HEK293 (cell line): ENCODE measurements around the gene BAG5.

ENCODE experiments used
- BCL11A ChIP-seq: fragments of 450-650 bp; formaldehyde crosslinking; IDR thresholded peaks from 2 replicates; pipeline ENCODE4 v1.5.1; 2016; ENCODE audit warnings: low read depth, missing biosample characterization, missing genetic modification characterization
- EGR2 ChIP-seq: fragments of 450-650 bp; formaldehyde crosslinking; IDR thresholded peaks from 2 replicates; pipeline ENCODE4 v1.5.1; 2016; ENCODE audit warnings: low read depth, missing biosample characterization, missing genetic modification characterization
- HOXC10 ChIP-seq: sonication (generic); formaldehyde crosslinking; IDR thresholded peaks from 2 replicates; pipeline ENCODE4 v1.8.1; 2023; ENCODE audit warnings: mild to moderate bottlenecking, missing genetic modification reagents
- KLF1 ChIP-seq: fragments of 450-650 bp; formaldehyde crosslinking; IDR thresholded peaks from 2 replicates; pipeline ENCODE4 v1.5.1; 2016; ENCODE audit warnings: missing biosample characterization, missing genetic modification characterization
- PRDM1 ChIP-seq: fragments of 450-650 bp; formaldehyde crosslinking; IDR thresholded peaks from 2 replicates; pipeline ENCODE4; 2016; ENCODE audit warnings: missing biosample characterization, missing genetic modification characterization
- SCRT2 ChIP-seq: fragments of 450-650 bp; formaldehyde crosslinking; IDR thresholded peaks from 2 replicates; pipeline ENCODE4 v1.5.1; 2016; ENCODE audit warnings: missing biosample characterization, missing genetic modification characterization
- SETDB1 ChIP-seq: IDR thresholded peaks from one replicate; pipeline ENCODE4 v1.6.1; 2017; ENCODE audit warnings: mild to moderate bottlenecking, low read length, moderate library complexity, mixed read lengths; ENCODE audit not compliant: insufficient read length
- WT1 ChIP-seq: fragments of 450-650 bp; formaldehyde crosslinking; IDR thresholded peaks from 2 replicates; pipeline ENCODE4 v1.5.1; 2016; ENCODE audit warnings: missing biosample characterization, missing genetic modification characterization
- ZBTB20 ChIP-seq: fragments of 450-650 bp; formaldehyde crosslinking; IDR thresholded peaks from 2 replicates; pipeline ENCODE4 v1.5.1; 2016; ENCODE audit warnings: missing biosample characterization, missing genetic modification characterization
- ZBTB48 ChIP-seq: fragments of 450-650 bp; formaldehyde crosslinking; IDR thresholded peaks from 2 replicates; pipeline ENCODE4 v1.5.1; 2016; ENCODE audit warnings: missing biosample characterization, missing genetic modification characterization
- ZFHX2 ChIP-seq: fragments of 450-650 bp; formaldehyde crosslinking; conservative IDR thresholded peaks from 2 replicates; pipeline ENCODE4 v1.5.1; 2016; ENCODE audit warnings: missing biosample characterization, missing genetic modification characterization
- ZNF112 ChIP-seq: fragments of 450-650 bp; formaldehyde crosslinking; IDR thresholded peaks from 2 replicates; pipeline ENCODE4 v1.5.0; 2017; ENCODE audit warnings: missing biosample characterization, missing genetic modification characterization
- ZNF146 ChIP-seq: fragments of 450-650 bp; formaldehyde crosslinking; IDR thresholded peaks from 2 replicates; pipeline ENCODE4 v1.5.1; 2016; ENCODE audit warnings: missing biosample characterization, missing genetic modification characterization
- ZNF211 ChIP-seq: fragments of 450-650 bp; formaldehyde crosslinking; IDR thresholded peaks from 2 replicates; pipeline ENCODE4 v1.5.1; 2016; ENCODE audit warnings: low read depth, missing biosample characterization, missing genetic modification characterization
- ZNF24 ChIP-seq: fragments of 450-650 bp; formaldehyde crosslinking; IDR thresholded peaks from 2 replicates; pipeline ENCODE4 v1.5.1; 2016; ENCODE audit warnings: missing biosample characterization, missing genetic modification characterization
- ZNF521 ChIP-seq: fragments of 450-650 bp; formaldehyde crosslinking; IDR thresholded peaks from 2 replicates; pipeline ENCODE4 v1.5.1; 2017; ENCODE audit warnings: missing biosample characterization, mild to moderate bottlenecking, missing genetic modification characterization
- ZNF549 ChIP-seq: fragments of 450-650 bp; IDR thresholded peaks from 2 replicates; pipeline ENCODE4 v1.5.1; 2018; ENCODE audit warnings: missing biosample characterization, missing genetic modification characterization, mild to moderate bottlenecking, inconsistent platforms, moderate library complexity
- ZNF654 ChIP-seq: fragments of 450-650 bp; formaldehyde crosslinking; IDR thresholded peaks from 2 replicates; pipeline ENCODE4 v1.5.1; 2016; ENCODE audit warnings: low read depth, missing biosample characterization, missing genetic modification characterization
- ZNF660 ChIP-seq: fragments of 450-650 bp; IDR thresholded peaks from 2 replicates; pipeline ENCODE4 v1.5.1; 2018; ENCODE audit warnings: missing biosample characterization, mild to moderate bottlenecking, missing genetic modification characterization
- ZNF664 ChIP-seq: fragments of 450-650 bp; formaldehyde crosslinking; IDR thresholded peaks from 2 replicates; pipeline ENCODE4 v1.5.1; 2016; ENCODE audit warnings: missing biosample characterization, missing genetic modification characterization
- TF ChIP-seq, protein P1 (sequence below): fragments of 450-650 bp; formaldehyde crosslinking; IDR thresholded peaks from 2 replicates; pipeline ENCODE4 v1.5.1; 2016; ENCODE audit warnings: missing biosample characterization, missing genetic modification characterization
- TF ChIP-seq, protein P2 (sequence below): fragments of 450-650 bp; formaldehyde crosslinking; IDR thresholded peaks from 2 replicates; pipeline ENCODE4 v1.5.1; 2016; ENCODE audit warnings: missing biosample characterization, missing genetic modification characterization
- TF ChIP-seq, protein P3 (sequence below): IDR thresholded peaks from 2 replicates; pipeline ENCODE4 v1.6.1; 2011; ENCODE audit warnings: mild to moderate bottlenecking, low read depth, low read length, borderline replicate concordance
- TF ChIP-seq, protein P4 (sequence below): fragments of 450-650 bp; formaldehyde crosslinking; IDR thresholded peaks from 2 replicates; pipeline ENCODE4 v1.5.1; 2016; ENCODE audit warnings: missing biosample characterization, missing genetic modification characterization
- TF ChIP-seq, protein P5 (sequence below): sonication (generic); formaldehyde crosslinking; IDR thresholded peaks from 2 replicates; pipeline ENCODE4 v1.8.1; 2022; ENCODE audit warnings: mild to moderate bottlenecking, moderate library complexity, missing genetic modification reagents
- TF ChIP-seq, protein P6 (sequence below): fragments of 450-650 bp; formaldehyde crosslinking; conservative IDR thresholded peaks from 2 replicates; pipeline ENCODE4 v1.5.1; 2016; ENCODE audit warnings: low read depth, missing biosample characterization, missing genetic modification characterization

The BAG5 gene

DNA sequence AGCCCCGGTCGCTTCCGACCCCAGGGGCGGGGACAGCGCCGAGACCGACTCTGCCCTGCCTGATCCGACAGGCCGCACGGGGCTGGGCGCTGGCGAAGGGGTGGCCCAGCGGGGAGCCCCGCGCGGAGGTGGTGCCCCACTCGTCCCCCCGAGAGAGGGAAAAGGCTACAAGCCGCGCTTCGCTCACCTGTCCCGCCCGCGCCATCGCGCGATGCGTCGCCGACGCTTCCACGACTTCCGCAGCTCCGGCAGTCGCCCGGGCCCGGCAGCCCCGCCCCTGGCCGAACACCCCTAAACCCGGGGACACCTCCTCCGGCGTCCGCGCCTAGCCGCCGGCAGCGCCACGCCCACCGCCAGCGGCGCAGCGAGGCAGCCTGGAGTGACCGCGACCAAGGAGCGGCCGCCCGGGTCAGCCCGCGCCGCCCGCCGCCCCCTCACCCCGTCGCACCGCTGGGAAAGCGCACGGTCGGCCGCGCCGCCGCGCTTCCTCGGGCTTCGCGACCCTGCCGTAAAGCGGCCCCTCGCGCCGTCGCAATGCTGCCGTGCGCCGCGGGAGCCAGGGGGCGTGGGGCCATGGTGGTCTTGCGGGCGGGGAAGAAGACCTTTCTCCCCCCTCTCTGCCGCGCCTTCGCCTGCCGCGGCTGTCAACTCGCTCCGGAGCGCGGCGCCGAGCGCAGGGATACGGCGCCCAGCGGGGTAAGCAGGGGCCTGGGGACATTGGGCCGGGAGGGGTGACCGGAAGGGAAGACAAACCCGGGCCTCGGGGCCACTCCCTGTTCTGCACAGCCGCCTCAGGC is at the start of gene BAG5, which contains the start of gene COA8 (continued):
- TF ChIP-seq, protein P1, sequence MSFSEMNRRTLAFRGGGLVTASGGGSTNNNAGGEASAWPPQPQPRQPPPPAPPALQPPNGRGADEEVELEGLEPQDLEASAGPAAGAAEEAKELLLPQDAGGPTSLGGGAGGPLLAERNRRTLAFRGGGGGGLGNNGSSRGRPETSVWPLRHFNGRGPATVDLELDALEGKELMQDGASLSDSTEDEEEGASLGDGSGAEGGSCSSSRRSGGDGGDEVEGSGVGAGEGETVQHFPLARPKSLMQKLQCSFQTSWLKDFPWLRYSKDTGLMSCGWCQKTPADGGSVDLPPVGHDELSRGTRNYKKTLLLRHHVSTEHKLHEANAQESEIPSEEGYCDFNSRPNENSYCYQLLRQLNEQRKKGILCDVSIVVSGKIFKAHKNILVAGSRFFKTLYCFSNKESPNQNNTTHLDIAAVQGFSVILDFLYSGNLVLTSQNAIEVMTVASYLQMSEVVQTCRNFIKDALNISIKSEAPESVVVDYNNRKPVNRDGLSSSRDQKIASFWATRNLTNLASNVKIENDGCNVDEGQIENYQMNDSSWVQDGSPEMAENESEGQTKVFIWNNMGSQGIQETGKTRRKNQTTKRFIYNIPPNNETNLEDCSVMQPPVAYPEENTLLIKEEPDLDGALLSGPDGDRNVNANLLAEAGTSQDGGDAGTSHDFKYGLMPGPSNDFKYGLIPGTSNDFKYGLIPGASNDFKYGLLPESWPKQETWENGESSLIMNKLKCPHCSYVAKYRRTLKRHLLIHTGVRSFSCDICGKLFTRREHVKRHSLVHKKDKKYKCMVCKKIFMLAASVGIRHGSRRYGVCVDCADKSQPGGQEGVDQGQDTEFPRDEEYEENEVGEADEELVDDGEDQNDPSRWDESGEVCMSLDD (tag by site-specific recombination) = peak; percentile 27; the same call in 1 of the 2 replicates
- TF ChIP-seq, protein P2, sequence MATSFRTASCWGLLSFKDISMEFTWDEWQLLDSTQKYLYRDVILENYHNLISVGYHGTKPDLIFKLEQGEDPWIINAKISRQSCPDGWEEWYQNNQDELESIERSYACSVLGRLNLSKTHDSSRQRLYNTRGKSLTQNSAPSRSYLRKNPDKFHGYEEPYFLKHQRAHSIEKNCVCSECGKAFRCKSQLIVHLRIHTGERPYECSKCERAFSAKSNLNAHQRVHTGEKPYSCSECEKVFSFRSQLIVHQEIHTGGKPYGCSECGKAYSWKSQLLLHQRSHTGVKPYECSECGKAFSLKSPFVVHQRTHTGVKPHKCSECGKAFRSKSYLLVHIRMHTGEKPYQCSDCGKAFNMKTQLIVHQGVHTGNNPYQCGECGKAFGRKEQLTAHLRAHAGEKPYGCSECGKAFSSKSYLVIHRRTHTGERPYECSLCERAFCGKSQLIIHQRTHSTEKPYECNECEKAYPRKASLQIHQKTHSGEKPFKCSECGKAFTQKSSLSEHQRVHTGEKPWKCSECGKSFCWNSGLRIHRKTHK = no peak
- TF ChIP-seq SCRT2 (tag by site-specific recombination) (no peak), ZNF521 (tag by site-specific recombination) (no peak), ZNF112 (tag by site-specific recombination) (no peak), ZNF654 (no peak), ZFHX2 (tag by site-specific recombination) (peak; percentile 76; the same call in 1 of the 2 replicates), ZNF24 (tag by site-specific recombination) (peak; percentile 31; the same call in 1 of the 2 replicates), HOXC10 (CRISPR knock-in tag) (no peak), KLF1 (peak; percentile 62), ZNF660 (tag by site-specific recombination) (peak; percentile 42; the same call in 1 of the 2 replicates), ZNF146 (peak; percentile 34; the same call in 1 of the 2 replicates), ZNF211 (tag by site-specific recombination) (no peak), ZBTB48 (peak; percentile 64), ZNF664 (tag by site-specific recombination) (no peak), PRDM1 (tag by site-specific recombination) (no peak), SETDB1 (no peak), ZBTB20 (tag by site-specific recombination) (peak; percentile 91), EGR2 (tag by site-specific recombination) (peak; percentile 53; the same call in 1 of the 2 replicates), ZNF549 (no peak; the same call in 1 of the 2 replicates), WT1 (peak; percentile 43), BCL11A (tag by site-specific recombination) (no peak)
- TF ChIP-seq, protein P3, sequence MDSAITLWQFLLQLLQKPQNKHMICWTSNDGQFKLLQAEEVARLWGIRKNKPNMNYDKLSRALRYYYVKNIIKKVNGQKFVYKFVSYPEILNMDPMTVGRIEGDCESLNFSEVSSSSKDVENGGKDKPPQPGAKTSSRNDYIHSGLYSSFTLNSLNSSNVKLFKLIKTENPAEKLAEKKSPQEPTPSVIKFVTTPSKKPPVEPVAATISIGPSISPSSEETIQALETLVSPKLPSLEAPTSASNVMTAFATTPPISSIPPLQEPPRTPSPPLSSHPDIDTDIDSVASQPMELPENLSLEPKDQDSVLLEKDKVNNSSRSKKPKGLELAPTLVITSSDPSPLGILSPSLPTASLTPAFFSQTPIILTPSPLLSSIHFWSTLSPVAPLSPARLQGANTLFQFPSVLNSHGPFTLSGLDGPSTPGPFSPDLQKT = no peak; the same call in 1 of the 2 replicates
- TF ChIP-seq, protein P4, sequence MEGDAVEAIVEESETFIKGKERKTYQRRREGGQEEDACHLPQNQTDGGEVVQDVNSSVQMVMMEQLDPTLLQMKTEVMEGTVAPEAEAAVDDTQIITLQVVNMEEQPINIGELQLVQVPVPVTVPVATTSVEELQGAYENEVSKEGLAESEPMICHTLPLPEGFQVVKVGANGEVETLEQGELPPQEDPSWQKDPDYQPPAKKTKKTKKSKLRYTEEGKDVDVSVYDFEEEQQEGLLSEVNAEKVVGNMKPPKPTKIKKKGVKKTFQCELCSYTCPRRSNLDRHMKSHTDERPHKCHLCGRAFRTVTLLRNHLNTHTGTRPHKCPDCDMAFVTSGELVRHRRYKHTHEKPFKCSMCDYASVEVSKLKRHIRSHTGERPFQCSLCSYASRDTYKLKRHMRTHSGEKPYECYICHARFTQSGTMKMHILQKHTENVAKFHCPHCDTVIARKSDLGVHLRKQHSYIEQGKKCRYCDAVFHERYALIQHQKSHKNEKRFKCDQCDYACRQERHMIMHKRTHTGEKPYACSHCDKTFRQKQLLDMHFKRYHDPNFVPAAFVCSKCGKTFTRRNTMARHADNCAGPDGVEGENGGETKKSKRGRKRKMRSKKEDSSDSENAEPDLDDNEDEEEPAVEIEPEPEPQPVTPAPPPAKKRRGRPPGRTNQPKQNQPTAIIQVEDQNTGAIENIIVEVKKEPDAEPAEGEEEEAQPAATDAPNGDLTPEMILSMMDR = peak; percentile 19; the same call in 1 of the 2 replicates
- TF ChIP-seq, protein P5, sequence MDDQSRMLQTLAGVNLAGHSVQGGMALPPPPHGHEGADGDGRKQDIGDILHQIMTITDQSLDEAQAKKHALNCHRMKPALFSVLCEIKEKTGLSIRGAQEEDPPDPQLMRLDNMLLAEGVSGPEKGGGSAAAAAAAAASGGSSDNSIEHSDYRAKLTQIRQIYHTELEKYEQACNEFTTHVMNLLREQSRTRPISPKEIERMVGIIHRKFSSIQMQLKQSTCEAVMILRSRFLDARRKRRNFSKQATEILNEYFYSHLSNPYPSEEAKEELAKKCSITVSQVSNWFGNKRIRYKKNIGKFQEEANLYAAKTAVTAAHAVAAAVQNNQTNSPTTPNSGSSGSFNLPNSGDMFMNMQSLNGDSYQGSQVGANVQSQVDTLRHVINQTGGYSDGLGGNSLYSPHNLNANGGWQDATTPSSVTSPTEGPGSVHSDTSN (CRISPR knock-in tag) = 0 out of 2 replicates have a peak, but pooled peaks have one; percentile 68
- TF ChIP-seq, protein P6, sequence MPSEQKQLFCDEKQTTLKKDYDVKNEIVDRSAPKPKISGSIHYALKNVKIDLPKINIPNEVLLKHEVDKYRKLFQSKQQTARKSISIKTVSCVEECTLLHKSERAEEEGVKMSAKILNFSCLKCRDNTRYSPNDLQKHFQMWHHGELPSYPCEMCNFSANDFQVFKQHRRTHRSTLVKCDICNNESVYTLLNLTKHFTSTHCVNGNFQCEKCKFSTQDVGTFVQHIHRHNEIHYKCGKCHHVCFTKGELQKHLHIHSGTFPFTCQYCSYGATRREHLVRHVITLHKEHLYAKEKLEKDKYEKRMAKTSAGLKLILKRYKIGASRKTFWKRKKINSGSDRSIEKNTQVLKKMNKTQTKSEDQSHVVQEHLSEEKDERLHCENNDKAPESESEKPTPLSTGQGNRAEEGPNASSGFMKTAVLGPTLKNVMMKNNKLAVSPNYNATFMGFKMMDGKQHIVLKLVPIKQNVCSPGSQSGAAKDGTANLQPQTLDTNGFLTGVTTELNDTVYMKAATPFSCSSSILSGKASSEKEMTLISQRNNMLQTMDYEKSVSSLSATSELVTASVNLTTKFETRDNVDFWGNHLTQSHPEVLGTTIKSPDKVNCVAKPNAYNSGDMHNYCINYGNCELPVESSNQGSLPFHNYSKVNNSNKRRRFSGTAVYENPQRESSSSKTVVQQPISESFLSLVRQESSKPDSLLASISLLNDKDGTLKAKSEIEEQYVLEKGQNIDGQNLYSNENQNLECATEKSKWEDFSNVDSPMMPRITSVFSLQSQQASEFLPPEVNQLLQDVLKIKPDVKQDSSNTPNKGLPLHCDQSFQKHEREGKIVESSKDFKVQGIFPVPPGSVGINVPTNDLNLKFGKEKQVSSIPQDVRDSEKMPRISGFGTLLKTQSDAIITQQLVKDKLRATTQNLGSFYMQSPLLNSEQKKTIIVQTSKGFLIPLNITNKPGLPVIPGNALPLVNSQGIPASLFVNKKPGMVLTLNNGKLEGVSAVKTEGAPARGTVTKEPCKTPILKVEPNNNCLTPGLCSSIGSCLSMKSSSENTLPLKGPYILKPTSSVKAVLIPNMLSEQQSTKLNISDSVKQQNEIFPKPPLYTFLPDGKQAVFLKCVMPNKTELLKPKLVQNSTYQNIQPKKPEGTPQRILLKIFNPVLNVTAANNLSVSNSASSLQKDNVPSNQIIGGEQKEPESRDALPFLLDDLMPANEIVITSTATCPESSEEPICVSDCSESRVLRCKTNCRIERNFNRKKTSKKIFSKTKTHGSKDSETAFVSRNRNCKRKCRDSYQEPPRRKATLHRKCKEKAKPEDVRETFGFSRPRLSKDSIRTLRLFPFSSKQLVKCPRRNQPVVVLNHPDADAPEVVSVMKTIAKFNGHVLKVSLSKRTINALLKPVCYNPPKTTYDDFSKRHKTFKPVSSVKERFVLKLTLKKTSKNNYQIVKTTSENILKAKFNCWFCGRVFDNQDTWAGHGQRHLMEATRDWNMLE (tag by site-specific recombination) = no peak
